GM21447 (cell line): ENCODE data around the gene TIMP3.
"Not testable (repeated sequence)": the region's sequence is repeated elsewhere in the genome, so short reads cannot be mapped to it uniquely, and the experiment has no call there.

Experiments
- ATAC-seq: cut with Tn5 transposase; IDR thresholded peaks from one replicate; pipeline ENCODE4 v1.9.1; 2021; ENCODE audit not compliant: unreplicated experiment

The TIMP3 gene

GRCh38 chr22:32852395-32853251 lies 51.1 kb downstream of the TIMP3 start:
- no peak for ATAC-seq

- no peak for ATAC-seq
These were observed 52.2 kb downstream of the TIMP3 start for GRCh38 chr22:32853662-32854061.

- ATAC-seq: no peak
These were observed 52.9 kb downstream of the TIMP3 start for GRCh38 chr22:32854351-32854804.

GRCh38 chr22:32855045-32855756 lies 53.7 kb downstream of the TIMP3 start:
- no peak for ATAC-seq

- ATAC-seq: no peak
These were observed 56.7 kb downstream of the TIMP3 start for GRCh38 chr22:32858121-32858703.

GRCh38 chr22:32858957-32859356 lies 57.5 kb downstream of the TIMP3 start:
- no peak for ATAC-seq

- ATAC-seq: no peak
These were observed 58.2 kb downstream of the TIMP3 start for GRCh38 chr22:32859743-32860142.

- no peak for ATAC-seq
These were observed 59.8 kb downstream of the TIMP3 start for GRCh38 chr22:32861330-32861729.

- no peak for ATAC-seq
These were observed 60.6 kb downstream of the TIMP3 start for GRCh38 chr22:32862083-32862482.

- no peak for ATAC-seq
These were observed 61.6 kb downstream of the TIMP3 start for GRCh38 chr22:32862936-32863661.

- ATAC-seq: no peak
These were observed 62.5 kb downstream of the TIMP3 start for GRCh38 chr22:32864041-32864440.

GRCh38 chr22:32864596-32864995 lies 63.1 kb downstream of the TIMP3 start:
- no peak for ATAC-seq

GRCh38 chr22:32866953-32867352 lies 65.4 kb downstream of the TIMP3 start:
- ATAC-seq: no peak

- no peak for ATAC-seq
These were observed 67.4 kb downstream of the TIMP3 start for GRCh38 chr22:32868946-32869345.

- ATAC-seq: no peak
These were observed 69.0 kb downstream of the TIMP3 start for GRCh38 chr22:32870474-32870873.

- ATAC-seq: not testable (repeated sequence)
These were observed 72.1 kb downstream of the TIMP3 start for GRCh38 chr22:32873604-32874003.

- no peak for ATAC-seq
These were observed 72.9 kb downstream of the TIMP3 start for GRCh38 chr22:32874385-32874784.

GRCh38 chr22:32874976-32875375 lies 73.5 kb downstream of the TIMP3 start:
- no peak for ATAC-seq

GRCh38 chr22:32876516-32876915 lies 75.0 kb downstream of the TIMP3 start:
- no peak for ATAC-seq

- no peak for ATAC-seq
These were observed 75.7 kb downstream of the TIMP3 start for GRCh38 chr22:32877196-32877595.

- no peak for ATAC-seq
These were observed 78.0 kb downstream of the TIMP3 start for GRCh38 chr22:32879550-32879949.
